Esophagus muscularis mucosa (tissue), 4 donors: Measurements from ENCODE around the gene SELENOM. TPM values are rescaled to one million over a fixed set of nuclear protein-coding genes. Genes with fewer than 3 reads are reported as not detected.
"Not testable (repeated sequence)": the region's sequence is repeated elsewhere in the genome, so short reads cannot be mapped to it uniquely, and the experiment has no call there.

Experiments used
- DNase-seq: peaks from one replicate; pipeline ENCODE4 v3.0.0-alpha.2; 2017; ENCODE audit errors: extremely low spot score
- H3K27ac ChIP-seq, 4 donors: fragments of 200-600 bp; sonication (generic); replicated peaks in 1 of 4; 1 replicate in 3 of 4; 2 replicates in 1 of 4; pipeline ENCODE4 v1.5.1; 2016 to 2019; ENCODE audit warnings: mild to moderate bottlenecking in 1 of 4
- H3K27me3 ChIP-seq, 4 donors: fragments of 200-600 bp; sonication (generic); one replicate each; pipeline versions ENCODE4 v1.5.1 to v1.6.0; 2016 to 2019
- H3K36me3 ChIP-seq, 4 donors: fragments of 200-600 bp; sonication (generic); one replicate each; pipeline ENCODE4 v1.5.1; 2016 to 2019
- H3K4me1 ChIP-seq, 4 donors: fragments of 200-600 bp; sonication (generic); one replicate each; pipeline ENCODE4 v1.5.1; 2016 to 2019
- H3K4me3 ChIP-seq, 4 donors: fragments of 200-600 bp; sonication (generic); 1 replicate in 2 of 4; 2 replicates in 2 of 4; pipeline ENCODE4 v1.5.1; 2016 to 2019; ENCODE audit warnings: mild to moderate bottlenecking in 4 of 4, moderate library complexity in 1 of 4
- H3K9me3 ChIP-seq, 4 donors: fragments of 200-600 bp; sonication (generic); 1 replicate in 3 of 4; 2 replicates in 1 of 4; pipeline ENCODE4 v1.5.1; 2016 to 2019
- EP300 ChIP-seq: sonication (generic); formaldehyde crosslinking; IDR thresholded peaks from one replicate; pipeline ENCODE4 v1.6.1; 2017; ENCODE audit warnings: antibody characterized with exemption
- POLR2A ChIP-seq: fragments of 450-650 bp; IDR thresholded peaks from one replicate; pipeline ENCODE4 v1.6.1; 2017; ENCODE audit warnings: antibody characterized with exemption, moderate library complexity, mild to moderate bottlenecking, low read depth
- POLR2AphosphoS5 ChIP-seq, 2 donors: sonication (generic); formaldehyde crosslinking; IDR thresholded peaks; one replicate each; pipeline ENCODE4 v1.6.1; 2017; ENCODE audit warnings: antibody characterized with exemption in 2 of 2
- WGBS: methylation state at CpG from one replicate; pipeline ENCODE4 v1.1.5; 2018; 5-methylcytosine and 5-hydroxymethylcytosine counted together
- intact Hi-C: fragments of 100-400 bp; cut with DNase I; formaldehyde crosslinking; loops from one replicate; pipeline ENCODE4 v1.15.1; 2023
- total RNA-seq, 4 donors: library from RNA; depleted of rRNA; stranded (reverse); fragments of >200 nt; gene quantifications; one replicate each; pipeline versions ENCODE4 v1.1.0 to v1.2.1, GENCODE V29; 2016
- TF ChIP-seq, protein P1 (sequence below), 3 experiments: fragments of 200-600 bp in 2 of 3; fragments of 450-650 bp in 1 of 3; sonication (generic) in 2 of 3; IDR thresholded peaks; one replicate each; pipeline ENCODE4 v1.5.1; 2017 to 2019; ENCODE audit warnings: antibody characterized with exemption in 3 of 3, mild to moderate bottlenecking in 2 of 3, moderate library complexity in 1 of 3

SELENOM gene
- total RNA-seq, 4 donors from 2014 or later: 1,118 to 1,733 (median 1,416) TPM

DNA sequence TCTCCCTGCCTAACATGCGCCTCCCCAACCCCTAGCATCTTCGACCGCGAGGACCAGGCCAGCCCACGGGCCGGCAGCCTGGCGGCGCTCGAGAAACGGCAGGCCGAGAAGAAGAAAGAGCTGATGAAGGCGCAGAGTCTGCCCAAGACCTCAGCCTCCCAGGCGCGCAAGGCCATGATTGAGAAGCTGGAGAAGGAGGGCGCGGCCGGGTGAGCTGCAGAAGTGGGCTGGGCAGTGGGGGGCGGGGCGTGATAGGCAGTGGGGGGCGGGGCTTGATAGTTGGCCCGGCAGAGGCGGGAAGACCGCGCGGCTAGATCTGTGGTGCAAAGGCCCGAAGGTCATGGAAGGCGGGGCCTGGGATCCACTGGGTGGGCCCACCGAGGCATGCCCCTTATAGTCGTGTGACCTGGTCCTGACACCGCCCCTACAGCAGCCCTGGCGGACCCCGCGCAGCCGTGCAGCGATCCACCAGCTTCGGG, 8.7 kb downstream of the SELENOM start:
- Histone ChIP-seq H3K4me3 (peak overlapping the region; percentile 4 to 40 (median 14)), H3K27me3 (no peaks in the 10 kb centered on the region), H3K36me3 (peaks cover 61 to 98% (median 86%) of the 10 kb centered on the region in 4 donors), H3K9me3 (no peaks in the 10 kb centered on the region), H3K4me1 (peaks cover 72 to 100% (median 100%) of the 10 kb centered on the region in 4 donors), H3K27ac (peak overlapping the region; percentile 98 to 99 (median 99))
- no peak for DNase-seq
- 67% methylated on average over 30 of the region's 36 CpGs for WGBS
- intact Hi-C loops: no loop called here
- TF ChIP-seq POLR2AphosphoS5 (IDR thresholded peaks at IDR 0.05) (peak in 1 of 2 donors; percentile 49), POLR2A (no peak), EP300 (no peak)
- TF ChIP-seq, protein P1, sequence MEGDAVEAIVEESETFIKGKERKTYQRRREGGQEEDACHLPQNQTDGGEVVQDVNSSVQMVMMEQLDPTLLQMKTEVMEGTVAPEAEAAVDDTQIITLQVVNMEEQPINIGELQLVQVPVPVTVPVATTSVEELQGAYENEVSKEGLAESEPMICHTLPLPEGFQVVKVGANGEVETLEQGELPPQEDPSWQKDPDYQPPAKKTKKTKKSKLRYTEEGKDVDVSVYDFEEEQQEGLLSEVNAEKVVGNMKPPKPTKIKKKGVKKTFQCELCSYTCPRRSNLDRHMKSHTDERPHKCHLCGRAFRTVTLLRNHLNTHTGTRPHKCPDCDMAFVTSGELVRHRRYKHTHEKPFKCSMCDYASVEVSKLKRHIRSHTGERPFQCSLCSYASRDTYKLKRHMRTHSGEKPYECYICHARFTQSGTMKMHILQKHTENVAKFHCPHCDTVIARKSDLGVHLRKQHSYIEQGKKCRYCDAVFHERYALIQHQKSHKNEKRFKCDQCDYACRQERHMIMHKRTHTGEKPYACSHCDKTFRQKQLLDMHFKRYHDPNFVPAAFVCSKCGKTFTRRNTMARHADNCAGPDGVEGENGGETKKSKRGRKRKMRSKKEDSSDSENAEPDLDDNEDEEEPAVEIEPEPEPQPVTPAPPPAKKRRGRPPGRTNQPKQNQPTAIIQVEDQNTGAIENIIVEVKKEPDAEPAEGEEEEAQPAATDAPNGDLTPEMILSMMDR (IDR thresholded peaks at IDR 0.05): peak in 2 of 3 experiments; percentile 7 to 8

- H3K4me3 ChIP-seq: peak overlapping the region in 3 of 4 donors; percentile 11 to 40 (median 18)
- TF ChIP-seq, protein P1 (IDR thresholded peaks at IDR 0.05): no peak
- intact Hi-C loops: no loop called here
- no peaks in the 10 kb centered on the region for H3K9me3 ChIP-seq
- H3K4me1 ChIP-seq: peaks cover 66 to 100% (median 99%) of the 10 kb centered on the region in 4 donors
- H3K36me3 ChIP-seq: peaks cover 67 to 98% (median 89%) of the 10 kb centered on the region in 4 donors
- H3K27ac ChIP-seq: peak overlapping the region; percentile 98 to 99 (median 99)
- 37% methylated on average over 10 of the region's 10 CpGs for WGBS
- H3K27me3 ChIP-seq: no peaks in the 10 kb centered on the region
- DNase-seq: no peak
These were observed 9.3 kb downstream of the SELENOM start for GRCh38 chr22:31097941-31098631.

DNA sequence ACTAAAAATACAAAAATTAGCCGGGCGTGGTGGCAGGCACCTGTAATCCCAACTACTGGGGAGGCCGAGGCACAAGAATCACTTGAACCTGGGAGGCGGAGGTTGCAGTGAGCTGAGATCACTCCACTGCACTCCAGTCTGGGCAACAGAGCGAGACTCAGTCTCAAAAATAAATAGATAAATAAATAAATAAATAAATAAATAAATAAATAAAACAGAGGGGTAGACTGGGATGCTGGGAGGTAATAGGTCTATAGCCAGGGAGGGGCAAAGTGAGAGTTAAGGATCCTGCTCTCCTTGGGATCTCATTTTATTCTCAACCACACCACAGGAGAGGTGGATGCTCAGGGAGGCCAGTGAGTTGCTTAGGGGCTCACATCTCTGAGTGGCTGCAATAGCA, 9.8 kb downstream of the SELENOM start:
- Histone ChIP-seq H3K27ac (peak overlapping the region; percentile 98 to 99 (median 99)), H3K36me3 (peaks cover 70 to 100% (median 94%) of the 10 kb centered on the region in 4 donors), H3K4me1 (peaks cover 66 to 100% (median 99%) of the 10 kb centered on the region in 4 donors)
- H3K4me3 ChIP-seq, DNase-seq, H3K27me3 ChIP-seq, H3K9me3 ChIP-seq, intact Hi-C loops: not testable (repeated sequence)
- 68% methylated on average over 5 of the region's 5 CpGs for WGBS

GRCh38 chr22:31096657-31097279, 10.6 kb downstream of the SELENOM start:
- Histone ChIP-seq H3K4me1 (peaks cover 62 to 100% (median 95%) of the 10 kb centered on the region in 4 donors), H3K9me3 (no peaks in the 10 kb centered on the region), H3K4me3 (peak overlapping the region; percentile 0 to 60 (median 14)), H3K36me3 (peaks cover 78 to 100% (median 98%) of the 10 kb centered on the region in 4 donors), H3K27ac (peak overlapping the region; percentile 98 to 99 (median 99)), H3K27me3 (no peaks in the 10 kb centered on the region)
- DNase-seq: no peak
- TF ChIP-seq POLR2A (no peak), EP300 (no peak), POLR2AphosphoS5 (IDR thresholded peaks at IDR 0.05) (peak in 1 of 2 donors; percentile 32)
- TF ChIP-seq, protein P1 (IDR thresholded peaks at IDR 0.05): peak in 1 of 3 experiments; percentile 5
- intact Hi-C loops: no loop called here
- WGBS: 75% methylated on average over 25 of the region's 27 CpGs

DNA sequence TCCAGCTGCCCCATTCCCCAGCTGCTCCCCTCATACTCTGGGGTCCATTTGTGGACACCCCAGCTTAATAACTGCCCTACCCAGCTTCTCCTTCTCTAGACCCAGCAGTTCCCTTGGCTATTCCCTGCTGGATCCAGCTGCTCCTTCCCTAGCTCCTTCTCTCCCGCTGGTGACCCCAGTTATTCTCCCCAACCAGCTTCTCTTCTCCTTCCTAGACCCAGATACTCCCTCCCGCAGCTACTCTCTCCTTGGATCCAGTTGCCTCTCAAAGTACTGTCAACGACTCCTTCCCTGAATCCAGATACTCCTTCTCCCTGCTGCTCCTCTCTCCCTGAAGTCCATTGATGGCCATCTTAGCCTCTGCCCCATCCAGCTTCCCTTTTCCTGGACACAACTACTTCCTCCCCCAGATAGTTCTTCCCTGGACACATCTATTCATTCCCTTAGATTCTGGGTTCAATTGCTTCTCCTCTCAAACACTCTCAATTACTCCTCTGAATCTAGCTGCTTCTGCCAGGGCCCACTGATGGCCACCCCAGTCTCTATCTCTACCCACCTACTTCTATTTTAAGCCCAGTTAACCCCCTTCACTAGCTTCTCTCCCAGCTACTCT, 11.6 kb downstream of the SELENOM start:
- Histone ChIP-seq H3K36me3 (peaks cover 74 to 100% (median 99%) of the 10 kb centered on the region in 4 donors), H3K9me3 (no peaks in the 10 kb centered on the region), H3K4me1 (peaks cover 61 to 98% (median 85%) of the 10 kb centered on the region in 4 donors), H3K27ac (peak overlapping the region; percentile 98 to 99 (median 99)), H3K27me3 (no peaks in the 10 kb centered on the region), H3K4me3 (peak overlapping the region in 3 of 4 donors; percentile 60 to 82 (median 65))
- no peak for DNase-seq
- TF ChIP-seq EP300 (no peak), POLR2A (no peak), POLR2AphosphoS5 (IDR thresholded peaks at IDR 0.05) (no peak)
- TF ChIP-seq, protein P1 (IDR thresholded peaks at IDR 0.05): no peak
- intact Hi-C loops: no loop called here
- WGBS: 57% methylated on average over 3 of the region's 3 CpGs
